ENCODE measurements around the gene MAP7.
A peak's percentile ranks its signal among the peaks of the same experiment; 100 is the strongest.
"Not testable (repeated sequence)": the region's sequence is repeated elsewhere in the genome, so short reads cannot be mapped to it uniquely, and the experiment has no call there.

MAP7 gene

GRCh38 chr6:136550330-136551071, at the start of gene MAP7:
MAP7 (minus strand) TSS chr6:136550422; CDS start chr6:136550408, 14 bp downstream.
- intact Hi-C loops (cut with micrococcal nuclease), result loop anchor here (5.0 kb wide), 1 partner anchor 298 kb away; the partner anchor contains the start of gene MTFR2
- Mint-ChIP-seq H3K9me3 (no peaks in the 10 kb centered on the region), H3K27ac (peak within 1 kb of the TSS; percentile 44), H3K4me1 (ENCODE audit: low read depth) (peaks cover 13% of the 10 kb centered on the region), H3K27me3 (peaks cover 37% of the 10 kb centered on the region), H3K36me3 (ENCODE audit: low read depth) (peaks cover 7% of the 10 kb centered on the region), H3K4me3 (peak within 1 kb of the TSS; percentile 75)

- intact Hi-C loops (cut with micrococcal nuclease), result no loop called here
- peaks cover 86% of the 10 kb centered on the region for H3K36me3 Mint-ChIP-seq (ENCODE audit: low read depth)
Measured at GRCh38 chr6:136599329-136600011, 49.2 kb upstream of the MAP7 start.

GRCh38 chr6:136598048-136598447, 47.8 kb upstream of the MAP7 start:
- Mint-ChIP-seq H3K4me1 (ENCODE audit: low read depth) (peaks cover 41% of the 10 kb centered on the region), H3K27ac (no peak overlapping the region), H3K9me3 (no peaks in the 10 kb centered on the region), H3K27me3 (no peaks in the 10 kb centered on the region), H3K4me3 (no peak overlapping the region), H3K36me3 (ENCODE audit: low read depth) (peaks cover 80% of the 10 kb centered on the region)
- intact Hi-C loops (cut with micrococcal nuclease), result no loop called here

More at GRCh38 chr6:136599329-136600011, 49.2 kb upstream of the MAP7 start:
- Mint-ChIP-seq H3K4me3 (no peak overlapping the region), H3K4me1 (ENCODE audit: low read depth) (peaks cover 30% of the 10 kb centered on the region), H3K9me3 (no peaks in the 10 kb centered on the region), H3K27me3 (no peaks in the 10 kb centered on the region), H3K27ac (no peak overlapping the region)

GRCh38 chr6:136594671-136595070, 44.4 kb upstream of the MAP7 start:
- no peak overlapping the region for H3K4me3 Mint-ChIP-seq
- intact Hi-C loops (cut with micrococcal nuclease), result no loop called here
- H3K4me1 Mint-ChIP-seq (ENCODE audit: low read depth), result peaks cover 48% of the 10 kb centered on the region
- peak overlapping the region; percentile 92 for H3K27ac Mint-ChIP-seq
- no peaks in the 10 kb centered on the region for H3K27me3 Mint-ChIP-seq
- peaks cover 82% of the 10 kb centered on the region for H3K36me3 Mint-ChIP-seq (ENCODE audit: low read depth)
- H3K9me3 Mint-ChIP-seq, result no peaks in the 10 kb centered on the region

GRCh38 chr6:136593748-136594490, 43.7 kb upstream of the MAP7 start:
- no peaks in the 10 kb centered on the region for H3K9me3 Mint-ChIP-seq
- no peaks in the 10 kb centered on the region for H3K27me3 Mint-ChIP-seq
- intact Hi-C loops (cut with micrococcal nuclease), result no loop called here
- H3K4me1 Mint-ChIP-seq (ENCODE audit: low read depth), result peaks cover 56% of the 10 kb centered on the region
- H3K4me3 Mint-ChIP-seq, result peak overlapping the region; percentile 50
- H3K27ac Mint-ChIP-seq, result peak overlapping the region; percentile 92
- H3K36me3 Mint-ChIP-seq (ENCODE audit: low read depth), result peaks cover 82% of the 10 kb centered on the region

GRCh38 chr6:136592930-136593673, 42.9 kb upstream of the MAP7 start:
- intact Hi-C loops (cut with micrococcal nuclease), result no loop called here

GRCh38 chr6:136591617-136592016, 41.4 kb upstream of the MAP7 start:
- Mint-ChIP-seq H3K27me3 (no peaks in the 10 kb centered on the region), H3K9me3 (no peaks in the 10 kb centered on the region), H3K4me1 (ENCODE audit: low read depth) (peaks cover 47% of the 10 kb centered on the region), H3K36me3 (ENCODE audit: low read depth) (peaks cover 85% of the 10 kb centered on the region), H3K4me3 (no peak overlapping the region), H3K27ac (no peak overlapping the region)
- intact Hi-C loops (cut with micrococcal nuclease), result no loop called here

More at GRCh38 chr6:136592930-136593673, 42.9 kb upstream of the MAP7 start:
- Mint-ChIP-seq H3K4me1 (ENCODE audit: low read depth) (peaks cover 51% of the 10 kb centered on the region), H3K27ac (peak overlapping the region; percentile 92), H3K9me3 (no peaks in the 10 kb centered on the region), H3K36me3 (ENCODE audit: low read depth) (peaks cover 82% of the 10 kb centered on the region), H3K4me3 (no peak overlapping the region), H3K27me3 (no peaks in the 10 kb centered on the region)

- H3K9me3 Mint-ChIP-seq; intact Hi-C loops (cut with micrococcal nuclease); H3K27me3 Mint-ChIP-seq; H3K4me3 Mint-ChIP-seq: not testable (repeated sequence)
- H3K4me1 Mint-ChIP-seq (ENCODE audit: low read depth), result peaks cover 40% of the 10 kb centered on the region
- peak overlapping the region; percentile 45 for H3K27ac Mint-ChIP-seq
- peaks cover 84% of the 10 kb centered on the region for H3K36me3 Mint-ChIP-seq (ENCODE audit: low read depth)
Measured at GRCh38 chr6:136590846-136591245, 40.6 kb upstream of the MAP7 start.

- intact Hi-C loops (cut with micrococcal nuclease), result loop anchor here (10.0 kb wide), 1 partner anchor 207 kb away; the partner anchor contains the start of gene MAP3K5
- H3K27ac Mint-ChIP-seq, result no peak overlapping the region
- no peaks in the 10 kb centered on the region for H3K27me3 Mint-ChIP-seq
- H3K4me1 Mint-ChIP-seq (ENCODE audit: low read depth), result peaks cover 25% of the 10 kb centered on the region
- no peaks in the 10 kb centered on the region for H3K9me3 Mint-ChIP-seq
- no peak overlapping the region for H3K4me3 Mint-ChIP-seq
- H3K36me3 Mint-ChIP-seq (ENCODE audit: low read depth), result peaks cover 84% of the 10 kb centered on the region
Measured at GRCh38 chr6:136587527-136587926, 37.3 kb upstream of the MAP7 start.

- Mint-ChIP-seq H3K4me3 (no peak overlapping the region), H3K27me3 (no peaks in the 10 kb centered on the region), H3K36me3 (ENCODE audit: low read depth) (peaks cover 84% of the 10 kb centered on the region), H3K9me3 (no peaks in the 10 kb centered on the region), H3K27ac (no peak overlapping the region), H3K4me1 (ENCODE audit: low read depth) (peaks cover 25% of the 10 kb centered on the region)
- intact Hi-C loops (cut with micrococcal nuclease), result loop anchor here (10.0 kb wide), 1 partner anchor 209 kb away; the partner anchor contains the start of gene MAP3K5
Measured at GRCh38 chr6:136586295-136586694, 36.1 kb upstream of the MAP7 start.

GRCh38 chr6:136585523-136585922, 35.3 kb upstream of the MAP7 start:
- Mint-ChIP-seq H3K4me1 (ENCODE audit: low read depth) (peaks cover 25% of the 10 kb centered on the region), H3K36me3 (ENCODE audit: low read depth) (peaks cover 84% of the 10 kb centered on the region)
- not testable (repeated sequence) for H3K27me3 Mint-ChIP-seq, H3K27ac Mint-ChIP-seq, H3K4me3 Mint-ChIP-seq, H3K9me3 Mint-ChIP-seq
- intact Hi-C loops (cut with micrococcal nuclease), result loop anchor here (10.0 kb wide), 1 partner anchor 209 kb away; the partner anchor contains the start of gene MAP3K5

GRCh38 chr6:136584290-136584689, 34.1 kb upstream of the MAP7 start:
- H3K4me3 Mint-ChIP-seq, result not testable (repeated sequence)

More at GRCh38 chr6:136584290-136584689, 34.1 kb upstream of the MAP7 start:
- H3K36me3 Mint-ChIP-seq (ENCODE audit: low read depth), result peaks cover 84% of the 10 kb centered on the region
- H3K27ac Mint-ChIP-seq, result peak overlapping the region; percentile 74
- not testable (repeated sequence) for H3K27me3 Mint-ChIP-seq, H3K9me3 Mint-ChIP-seq
- intact Hi-C loops (cut with micrococcal nuclease), result loop anchor here (5.0 to 10.0 kb wide), 2 partner anchors 58 to 211 kb away; partner anchors contain the start of gene MAP3K5
- H3K4me1 Mint-ChIP-seq (ENCODE audit: low read depth), result peaks cover 16% of the 10 kb centered on the region
